PC-3 (cell line): ENCODE results near the gene STX18. TPM values are rescaled to one million over a fixed set of nuclear protein-coding genes. Genes with fewer than 3 reads are reported as not detected.

Source experiments
- ATAC-seq: fragments of 200-7000 bp; cut with Tn5 transposase; 2 replicates; pipeline ENCODE4 v1.9.1; 2020; ENCODE audit warnings: mild to moderate bottlenecking, moderate library complexity
- BruUV-seq: library from RNA; stranded (reverse); fragments of 400-500 nt; replicated peaks from 2 replicates; lab custom pipeline; 2021; lab: Mats Ljungman, UMichigan
- CTCF ChIA-PET: fragments of 300-600 bp; sonication (Branson Sonifier 250); formaldehyde crosslinking; loops from one replicate; lab custom pipeline; 2022; ENCODE audit warnings: antibody characterized with exemption; lab: Charles Lee
- POLR2A ChIA-PET: fragments of 300-600 bp; sonication (Branson Sonifier 250); formaldehyde crosslinking; loops from one replicate; lab custom pipeline; 2022; ENCODE audit warnings: antibody characterized with exemption; ENCODE audit not compliant: unreplicated experiment; lab: Charles Lee
- DNase-seq: peaks from one replicate; pipeline ENCODE4 v3.0.0-alpha.2; 2015
- H2AFZ ChIP-seq: fragments of 300-600 bp; sonication (generic); 2 replicates; pipeline ENCODE4 v1.6.0; 2016; ENCODE audit warnings: antibody characterized with exemption, low read length
- H3F3A ChIP-seq: fragments of 300-600 bp; sonication (generic); one replicate; pipeline ENCODE4 v1.6.0; 2017; ENCODE audit warnings: antibody characterized with exemption, low read length, control low read depth, mild to moderate bottlenecking; ENCODE audit not compliant: unreplicated experiment
- H3K27ac ChIP-seq: fragments of 300-600 bp; sonication (generic); 2 replicates; pipeline ENCODE4 v1.5.1; 2016; ENCODE audit warnings: mild to moderate bottlenecking, low read length
- H3K27me3 ChIP-seq: fragments of 300-600 bp; sonication (generic); 2 replicates; pipeline ENCODE4 v1.6.1; 2016; ENCODE audit warnings: low read length, mixed read lengths
- H3K36me3 ChIP-seq: fragments of 300-600 bp; sonication (generic); 2 replicates; pipeline ENCODE4 v1.6.1; 2016; ENCODE audit warnings: low read depth, mixed run types, low read length, mixed read lengths
- H3K4me1 ChIP-seq: fragments of 300-600 bp; sonication (generic); 2 replicates; pipeline ENCODE4 v1.5.1; 2016; ENCODE audit warnings: low read length; ENCODE audit not compliant: insufficient read depth
- H3K4me2 ChIP-seq: fragments of 300-600 bp; sonication (generic); 2 replicates; pipeline ENCODE4 v1.6.0; 2016; ENCODE audit warnings: low read length
- H3K4me3 ChIP-seq: fragments of 300-600 bp; sonication (generic); 2 replicates; pipeline ENCODE4 v1.5.1; 2016; ENCODE audit warnings: mild to moderate bottlenecking, low read length, mixed read lengths
- H3K79me2 ChIP-seq: fragments of 300-600 bp; sonication (generic); 2 replicates; pipeline ENCODE4 v1.6.1; 2017; ENCODE audit warnings: low read length, mixed read lengths
- H3K9ac ChIP-seq: fragments of 300-600 bp; sonication (generic); 2 replicates; pipeline ENCODE4 v1.6.0; 2016; ENCODE audit warnings: mild to moderate bottlenecking, low read length
- H3K9me2 ChIP-seq: fragments of 300-600 bp; sonication (generic); replicated peaks from 2 replicates; pipeline ENCODE4 v1.6.1; 2016; ENCODE audit warnings: mixed run types, low read length, mixed read lengths
- H3K9me3 ChIP-seq: fragments of 300-600 bp; sonication (generic); 2 replicates; pipeline ENCODE4 v1.6.1; 2016; ENCODE audit warnings: low read length, mixed read lengths
- H4K20me1 ChIP-seq: fragments of 300-600 bp; sonication (generic); 2 replicates; pipeline ENCODE4 v1.6.1; 2016; ENCODE audit warnings: low read length, mixed read lengths
- EZH2 ChIP-seq: fragments of 300-600 bp; sonication (generic); IDR thresholded peaks from one replicate; pipeline ENCODE4 v1.6.1; 2017; ENCODE audit warnings: antibody characterized with exemption, mild to moderate bottlenecking, low read length; ENCODE audit not compliant: unreplicated experiment
- EZH2phosphoT487 ChIP-seq: fragments of 300-600 bp; sonication (generic); IDR thresholded peaks from 2 replicates; pipeline ENCODE4 v1.6.1; 2018; ENCODE audit warnings: mild to moderate bottlenecking, antibody characterized with exemption, low read length, borderline replicate concordance
- intact Hi-C: fragments of 100-400 bp; cut with micrococcal nuclease; formaldehyde crosslinking; loops from 2 replicates; pipeline ENCODE4 v1.9.0; 2023
- total RNA-seq: library from RNA; depleted of rRNA; stranded (reverse); fragments of >200 nt; gene quantifications from 2 replicates; pipeline ENCODE4 v1.2.3, GENCODE V29; 2014
- TF ChIP-seq, protein P1 (sequence below): fragments of 300-600 bp; sonication (generic); conservative IDR thresholded peaks from 2 replicates; pipeline ENCODE4 v1.5.1; 2017; ENCODE audit warnings: antibody characterized with exemption, low read depth, mild to moderate bottlenecking, low read length

Gene STX18
- total RNA-seq, 1 experiment from 2014 or later, result 25.0 TPM

DNA sequence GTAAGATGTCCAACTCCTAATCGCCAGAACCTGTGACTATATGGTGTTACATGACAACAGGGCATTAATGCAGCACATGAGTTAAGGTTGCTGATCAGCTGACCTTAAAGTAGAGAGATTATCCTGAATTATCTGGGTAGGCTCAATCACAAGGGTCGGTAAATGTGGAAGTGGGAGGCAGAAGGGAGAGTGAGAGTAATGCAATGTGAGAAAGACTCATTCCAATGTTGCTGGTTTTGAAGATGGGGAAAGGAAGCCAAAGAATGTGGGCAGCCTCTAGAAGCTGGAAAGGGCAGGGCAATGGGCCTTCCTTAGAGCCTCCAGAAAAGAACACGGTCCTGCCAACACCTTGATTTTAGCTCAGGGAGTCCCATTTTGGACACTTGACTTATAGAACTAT lies 67.4 kb downstream of the STX18 start:
- Histone ChIP-seq H3K79me2 (peaks cover 46% of the 10 kb centered on the region), H4K20me1 (no peaks in the 10 kb centered on the region), H3K4me3 (no peak overlapping the region), H3K9me2 (no peaks in the 10 kb centered on the region), H3K9ac (no peak overlapping the region), H3F3A (no peaks in the 10 kb centered on the region), H3K27me3 (no peaks in the 10 kb centered on the region), H3K4me2 (no peak overlapping the region), H3K27ac (no peak overlapping the region), H3K36me3 (peaks cover 6% of the 10 kb centered on the region; the same call in 1 of the 2 replicates), H3K9me3 (no peaks in the 10 kb centered on the region), H3K4me1 (peaks cover 22% of the 10 kb centered on the region), H2AFZ (no peak overlapping the region)
- DNase-seq (no peak), ATAC-seq (no peak)
- ChIA-PET CTCF (no interaction called here), POLR2A (no interaction called here)
- TF ChIP-seq EZH2 (no peak), EZH2phosphoT487 (no peak)
- TF ChIP-seq, protein P1, sequence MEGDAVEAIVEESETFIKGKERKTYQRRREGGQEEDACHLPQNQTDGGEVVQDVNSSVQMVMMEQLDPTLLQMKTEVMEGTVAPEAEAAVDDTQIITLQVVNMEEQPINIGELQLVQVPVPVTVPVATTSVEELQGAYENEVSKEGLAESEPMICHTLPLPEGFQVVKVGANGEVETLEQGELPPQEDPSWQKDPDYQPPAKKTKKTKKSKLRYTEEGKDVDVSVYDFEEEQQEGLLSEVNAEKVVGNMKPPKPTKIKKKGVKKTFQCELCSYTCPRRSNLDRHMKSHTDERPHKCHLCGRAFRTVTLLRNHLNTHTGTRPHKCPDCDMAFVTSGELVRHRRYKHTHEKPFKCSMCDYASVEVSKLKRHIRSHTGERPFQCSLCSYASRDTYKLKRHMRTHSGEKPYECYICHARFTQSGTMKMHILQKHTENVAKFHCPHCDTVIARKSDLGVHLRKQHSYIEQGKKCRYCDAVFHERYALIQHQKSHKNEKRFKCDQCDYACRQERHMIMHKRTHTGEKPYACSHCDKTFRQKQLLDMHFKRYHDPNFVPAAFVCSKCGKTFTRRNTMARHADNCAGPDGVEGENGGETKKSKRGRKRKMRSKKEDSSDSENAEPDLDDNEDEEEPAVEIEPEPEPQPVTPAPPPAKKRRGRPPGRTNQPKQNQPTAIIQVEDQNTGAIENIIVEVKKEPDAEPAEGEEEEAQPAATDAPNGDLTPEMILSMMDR, result no peak
- BruUV-seq, result no TSS peak
- intact Hi-C loops, result no loop called here

DNA sequence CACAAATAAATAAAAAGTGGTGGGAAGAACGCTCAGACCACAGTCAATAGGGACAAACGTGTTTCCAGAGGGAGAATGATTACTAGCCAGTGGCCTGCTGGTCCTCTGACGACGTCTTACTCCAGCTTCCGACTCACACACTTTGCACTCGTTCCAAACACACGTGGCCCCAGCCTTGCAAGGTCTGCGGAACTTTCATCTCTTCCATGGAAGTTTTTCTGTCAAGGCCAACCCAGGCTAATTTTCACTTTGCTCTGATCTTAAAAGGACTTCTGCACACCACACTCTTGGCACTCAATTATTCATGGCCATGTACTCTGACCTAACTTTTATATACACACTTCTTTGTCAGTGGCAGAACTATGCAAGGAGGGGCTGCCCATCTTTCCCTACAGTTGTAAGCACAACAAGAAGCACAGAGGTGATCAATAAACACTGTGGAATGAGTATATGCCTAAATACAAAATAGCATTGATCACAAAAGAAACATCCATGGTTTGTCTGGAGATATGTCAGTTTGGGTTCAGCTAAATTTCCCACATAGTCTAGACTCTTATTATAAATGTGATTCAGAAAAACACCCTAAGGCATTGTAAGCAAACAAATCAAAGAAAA lies 69.4 kb downstream of the STX18 start:
- no TSS peak for BruUV-seq
- ChIA-PET CTCF (no interaction called here), POLR2A (no interaction called here)
- DNase-seq, result no peak
- H2AFZ ChIP-seq, result no peak overlapping the region
- no peaks in the 10 kb centered on the region for H3K27me3 ChIP-seq
- H3K4me1 ChIP-seq, result peaks cover 12% of the 10 kb centered on the region
- H3K36me3 ChIP-seq, result peaks cover 6% of the 10 kb centered on the region; the same call in 1 of the 2 replicates
- no peak for ATAC-seq
- H4K20me1 ChIP-seq, result no peaks in the 10 kb centered on the region
- TF ChIP-seq, protein P1, result no peak
- TF ChIP-seq EZH2 (no peak), EZH2phosphoT487 (no peak)
- intact Hi-C loops, result no loop called here
- no peaks in the 10 kb centered on the region for H3K9me2 ChIP-seq
- no peaks in the 10 kb centered on the region for H3F3A ChIP-seq
- H3K9me3 ChIP-seq, result no peaks in the 10 kb centered on the region
- H3K27ac ChIP-seq, result no peak overlapping the region
- H3K79me2 ChIP-seq, result peaks cover 38% of the 10 kb centered on the region
- no peak overlapping the region for H3K4me2 ChIP-seq
- H3K4me3 ChIP-seq, result no peak overlapping the region
- no peak overlapping the region for H3K9ac ChIP-seq

DNA sequence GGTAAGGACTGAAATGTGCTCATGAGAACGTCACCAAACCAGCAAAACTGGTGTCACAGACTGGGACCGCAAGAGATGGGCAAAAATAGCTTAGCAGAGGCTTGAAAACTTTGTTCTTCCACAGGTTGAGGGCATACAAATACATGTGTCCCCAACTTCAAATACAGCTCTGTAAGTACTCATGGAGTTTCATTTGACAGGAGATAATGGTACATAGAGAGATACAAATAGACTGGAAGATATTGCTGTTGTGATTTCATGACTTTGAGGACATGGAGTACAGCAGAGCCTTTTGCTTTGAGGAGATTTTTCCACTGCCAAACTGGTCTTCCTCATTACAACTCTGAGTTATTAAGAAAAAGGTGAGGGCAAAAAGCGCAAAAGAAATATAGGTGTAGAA lies 70.7 kb downstream of the STX18 start:
- TF ChIP-seq EZH2phosphoT487 (no peak), EZH2 (no peak)
- TF ChIP-seq, protein P1, result no peak
- CTCF ChIA-PET, result no interaction called here
- H3K79me2 ChIP-seq, result peaks cover 26% of the 10 kb centered on the region
- H3K4me3 ChIP-seq, result no peak overlapping the region
- no peak overlapping the region for H3K27ac ChIP-seq
- H4K20me1 ChIP-seq, result no peaks in the 10 kb centered on the region
- H3K27me3 ChIP-seq, result no peaks in the 10 kb centered on the region
- no peaks in the 10 kb centered on the region for H3K9me3 ChIP-seq
- no peak overlapping the region for H3K4me2 ChIP-seq
- no peak overlapping the region for H3K9ac ChIP-seq
- no peak for ATAC-seq
- POLR2A ChIA-PET, result no interaction called here
- peaks cover 6% of the 10 kb centered on the region; the same call in 1 of the 2 replicates for H3K36me3 ChIP-seq
- no peaks in the 10 kb centered on the region for H3F3A ChIP-seq
- intact Hi-C loops, result no loop called here
- no peak overlapping the region for H2AFZ ChIP-seq
- DNase-seq, result no peak
- BruUV-seq, result no TSS peak
- no peaks in the 10 kb centered on the region for H3K9me2 ChIP-seq
- H3K4me1 ChIP-seq, result peaks cover 7% of the 10 kb centered on the region; the same call in 1 of the 2 replicates
